Transverse colon (tissue), 4 donors: ENCODE measurements around the gene CCDC186.

Experiments
- EP300 ChIP-seq: sonication (generic); formaldehyde crosslinking; IDR thresholded peaks from one replicate; pipeline ENCODE4 v1.6.1; 2017; ENCODE audit warnings: antibody characterized with exemption, low read depth
- POLR2A ChIP-seq: fragments of 450-650 bp; IDR thresholded peaks from one replicate; pipeline ENCODE4 v1.6.1; 2016; ENCODE audit warnings: antibody characterized with exemption, mild to moderate bottlenecking, moderate library complexity
- POLR2AphosphoS5 ChIP-seq, 3 donors: sonication (generic); formaldehyde crosslinking; IDR thresholded peaks; one replicate each; pipeline ENCODE4 v1.6.1; 2016; ENCODE audit warnings: antibody characterized with exemption in 3 of 3
- TF ChIP-seq, protein P1 (sequence below), 5 experiments: fragments of 200-600 bp in 3 of 5; fragments of 450-650 bp in 2 of 5; sonication (generic) in 3 of 5; IDR thresholded peaks; 1 replicate in 2 of 5; 2 replicates in 3 of 5; pipeline ENCODE4 v1.5.1; 2016 to 2017; ENCODE audit warnings: antibody characterized with exemption in 5 of 5, inconsistent platforms in 3 of 5, mild to moderate bottlenecking in 2 of 5, moderate library complexity in 1 of 5

DNA sequence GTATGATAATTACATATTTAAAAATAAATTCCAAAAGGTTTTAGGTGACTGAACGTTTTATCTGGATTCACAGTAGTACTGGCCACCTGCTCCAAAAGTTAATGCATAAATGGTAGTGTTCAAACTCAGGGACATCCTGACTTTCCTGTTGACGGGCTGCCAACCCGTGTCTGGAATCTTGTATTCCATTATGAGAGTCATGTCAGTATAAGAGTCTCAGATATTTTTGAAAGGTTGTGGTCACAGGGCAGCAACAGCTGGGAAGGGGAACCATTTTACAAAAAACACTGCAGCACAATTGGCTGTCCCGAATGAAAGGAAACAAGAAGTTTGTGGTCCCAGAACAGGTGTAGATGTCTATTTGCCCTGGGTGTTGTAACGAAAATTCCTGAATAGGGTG, 8.0 kb upstream of the CCDC186 start:
- TF ChIP-seq, protein P1, sequence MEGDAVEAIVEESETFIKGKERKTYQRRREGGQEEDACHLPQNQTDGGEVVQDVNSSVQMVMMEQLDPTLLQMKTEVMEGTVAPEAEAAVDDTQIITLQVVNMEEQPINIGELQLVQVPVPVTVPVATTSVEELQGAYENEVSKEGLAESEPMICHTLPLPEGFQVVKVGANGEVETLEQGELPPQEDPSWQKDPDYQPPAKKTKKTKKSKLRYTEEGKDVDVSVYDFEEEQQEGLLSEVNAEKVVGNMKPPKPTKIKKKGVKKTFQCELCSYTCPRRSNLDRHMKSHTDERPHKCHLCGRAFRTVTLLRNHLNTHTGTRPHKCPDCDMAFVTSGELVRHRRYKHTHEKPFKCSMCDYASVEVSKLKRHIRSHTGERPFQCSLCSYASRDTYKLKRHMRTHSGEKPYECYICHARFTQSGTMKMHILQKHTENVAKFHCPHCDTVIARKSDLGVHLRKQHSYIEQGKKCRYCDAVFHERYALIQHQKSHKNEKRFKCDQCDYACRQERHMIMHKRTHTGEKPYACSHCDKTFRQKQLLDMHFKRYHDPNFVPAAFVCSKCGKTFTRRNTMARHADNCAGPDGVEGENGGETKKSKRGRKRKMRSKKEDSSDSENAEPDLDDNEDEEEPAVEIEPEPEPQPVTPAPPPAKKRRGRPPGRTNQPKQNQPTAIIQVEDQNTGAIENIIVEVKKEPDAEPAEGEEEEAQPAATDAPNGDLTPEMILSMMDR (IDR thresholded peaks at IDR 0.05), result no peak
- TF ChIP-seq EP300 (no peak), POLR2A (no peak), POLR2AphosphoS5 (IDR thresholded peaks at IDR 0.05) (no peak)
